ENCODE data around the gene PLEKHM1.
A peak's percentile ranks its signal among the peaks of the same experiment; 100 is the strongest.

The PLEKHM1 gene

DNA sequence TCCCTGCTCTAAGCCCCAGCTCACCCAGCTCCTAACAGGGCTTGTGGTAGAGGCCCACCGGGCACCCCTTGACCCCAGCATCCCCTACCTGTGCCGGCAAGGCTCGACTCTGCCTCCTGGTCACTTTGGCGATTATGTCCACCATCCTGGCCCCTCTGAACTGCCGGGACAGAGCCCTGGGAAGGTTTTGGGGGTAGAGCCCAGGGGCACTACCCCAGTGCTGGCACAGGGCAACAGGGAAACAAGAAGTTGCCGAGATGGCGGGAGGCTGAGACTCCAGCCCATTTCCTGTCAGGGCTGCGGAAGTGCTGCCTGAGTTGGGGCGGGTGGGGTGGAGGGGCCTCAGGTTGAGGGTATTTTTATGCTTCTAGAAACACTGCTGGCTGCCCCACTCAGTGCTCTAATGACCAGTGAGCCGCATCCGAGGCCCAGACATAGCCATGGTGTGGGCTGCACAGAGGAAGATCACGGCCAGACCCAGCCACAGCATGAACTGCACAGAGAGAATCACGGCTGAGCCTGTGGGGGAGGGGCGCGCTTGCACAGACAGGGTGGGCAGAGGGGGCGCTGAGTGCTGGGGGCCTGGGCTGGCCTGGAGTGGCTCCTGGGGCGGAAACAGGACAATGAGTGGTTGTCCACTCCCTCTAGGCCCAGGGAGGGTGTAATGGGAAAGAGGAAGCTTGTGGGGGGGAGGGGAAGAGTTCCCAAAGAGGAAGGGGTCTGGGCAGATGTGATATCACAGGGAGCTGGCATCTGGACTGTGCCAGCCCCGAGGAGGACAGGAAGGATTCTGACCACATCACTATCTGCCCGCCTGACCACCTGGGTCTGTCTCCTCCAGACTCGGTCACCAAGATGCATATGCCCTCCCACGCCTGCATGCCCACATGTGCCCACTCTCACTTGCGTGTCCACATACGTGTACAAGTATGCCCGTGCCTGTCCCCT lies 80.1 kb downstream of the PLEKHM1 start:
- no peak for DNase-seq (ENCODE audit: low read depth in 2 of 2)
- TF ChIP-seq, protein P1, sequence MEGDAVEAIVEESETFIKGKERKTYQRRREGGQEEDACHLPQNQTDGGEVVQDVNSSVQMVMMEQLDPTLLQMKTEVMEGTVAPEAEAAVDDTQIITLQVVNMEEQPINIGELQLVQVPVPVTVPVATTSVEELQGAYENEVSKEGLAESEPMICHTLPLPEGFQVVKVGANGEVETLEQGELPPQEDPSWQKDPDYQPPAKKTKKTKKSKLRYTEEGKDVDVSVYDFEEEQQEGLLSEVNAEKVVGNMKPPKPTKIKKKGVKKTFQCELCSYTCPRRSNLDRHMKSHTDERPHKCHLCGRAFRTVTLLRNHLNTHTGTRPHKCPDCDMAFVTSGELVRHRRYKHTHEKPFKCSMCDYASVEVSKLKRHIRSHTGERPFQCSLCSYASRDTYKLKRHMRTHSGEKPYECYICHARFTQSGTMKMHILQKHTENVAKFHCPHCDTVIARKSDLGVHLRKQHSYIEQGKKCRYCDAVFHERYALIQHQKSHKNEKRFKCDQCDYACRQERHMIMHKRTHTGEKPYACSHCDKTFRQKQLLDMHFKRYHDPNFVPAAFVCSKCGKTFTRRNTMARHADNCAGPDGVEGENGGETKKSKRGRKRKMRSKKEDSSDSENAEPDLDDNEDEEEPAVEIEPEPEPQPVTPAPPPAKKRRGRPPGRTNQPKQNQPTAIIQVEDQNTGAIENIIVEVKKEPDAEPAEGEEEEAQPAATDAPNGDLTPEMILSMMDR (IDR thresholded peaks at IDR 0.05; ENCODE audit: low read depth, low read length) = no peak
- H3K4me3 ChIP-seq (replicated peaks in 1 of 2; ENCODE audit: low read depth in 2 of 2, low read length in 2 of 2) = no peak overlapping the region

DNA sequence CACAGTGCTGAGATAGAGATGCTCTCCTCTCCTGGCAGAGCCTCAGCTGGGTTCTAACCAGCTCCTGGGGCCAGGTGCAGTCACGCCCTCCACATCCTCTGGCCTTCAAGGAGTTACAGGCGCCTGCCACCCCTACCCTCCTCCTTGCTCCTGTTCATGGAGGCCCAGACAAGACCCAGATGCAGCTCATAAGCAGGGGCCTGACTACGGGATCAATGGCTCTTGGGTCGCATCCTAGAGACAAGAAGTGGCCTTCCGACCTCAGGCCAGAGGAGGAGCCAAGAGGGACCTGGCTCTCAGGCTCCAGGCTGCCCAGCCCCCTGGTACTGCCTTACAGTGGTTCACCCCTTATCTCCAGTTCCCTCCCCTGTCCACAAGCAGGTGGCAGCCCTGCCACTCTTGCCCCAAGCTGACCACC lies 80.9 kb downstream of the PLEKHM1 start:
- DNase-seq (ENCODE audit: low read depth in 2 of 2) = no peak
- H3K4me3 ChIP-seq (replicated peaks in 1 of 2; ENCODE audit: low read depth in 2 of 2, low read length in 2 of 2) = no peak overlapping the region
- TF ChIP-seq, protein P1 (IDR thresholded peaks at IDR 0.05; ENCODE audit: low read depth, low read length) = no peak

DNA sequence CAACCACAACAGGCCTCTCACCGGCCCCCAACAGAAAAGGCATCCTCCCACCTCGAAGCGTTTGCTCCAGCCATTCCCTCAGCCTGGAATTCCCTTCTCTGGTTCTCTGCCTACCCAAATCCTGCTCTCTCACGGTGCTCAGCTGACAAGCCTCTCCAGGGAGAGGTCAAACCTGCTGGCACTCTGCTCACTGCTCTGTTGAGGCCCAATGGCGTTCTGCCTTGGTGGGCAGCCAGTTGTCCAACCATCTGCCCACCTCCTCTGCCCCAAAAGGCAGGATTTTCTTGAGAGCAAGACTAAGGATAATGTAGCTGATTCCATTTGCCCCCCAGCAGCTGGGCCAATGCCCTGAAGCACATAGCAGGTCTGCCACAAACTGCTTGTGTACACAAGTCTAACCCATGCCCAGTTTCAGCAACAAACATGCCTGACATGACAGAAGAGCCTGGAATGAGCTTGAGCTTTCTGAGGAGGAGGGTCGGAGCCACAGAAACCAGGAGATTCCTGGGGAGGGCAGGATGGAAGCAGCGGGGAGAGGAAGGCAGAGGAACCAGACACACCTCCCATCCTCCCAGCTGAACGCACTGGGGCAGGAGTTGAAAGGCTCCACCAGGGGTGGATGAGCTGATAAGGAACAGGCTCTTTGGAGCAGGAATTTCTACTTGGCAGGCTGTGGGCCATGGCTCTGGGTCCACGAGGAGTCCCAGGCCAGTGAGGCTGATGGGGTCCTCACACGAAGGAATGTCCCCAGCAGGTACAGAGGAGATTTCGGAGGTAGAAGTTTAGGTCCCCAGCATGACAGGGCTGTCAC lies 81.7 kb downstream of the PLEKHM1 start:
- no peak overlapping the region for H3K4me3 ChIP-seq (replicated peaks in 1 of 2; ENCODE audit: low read depth in 2 of 2, low read length in 2 of 2)
- no peak for DNase-seq (ENCODE audit: low read depth in 2 of 2)
- TF ChIP-seq, protein P1 (IDR thresholded peaks at IDR 0.05; ENCODE audit: low read depth, low read length) = no peak

DNA sequence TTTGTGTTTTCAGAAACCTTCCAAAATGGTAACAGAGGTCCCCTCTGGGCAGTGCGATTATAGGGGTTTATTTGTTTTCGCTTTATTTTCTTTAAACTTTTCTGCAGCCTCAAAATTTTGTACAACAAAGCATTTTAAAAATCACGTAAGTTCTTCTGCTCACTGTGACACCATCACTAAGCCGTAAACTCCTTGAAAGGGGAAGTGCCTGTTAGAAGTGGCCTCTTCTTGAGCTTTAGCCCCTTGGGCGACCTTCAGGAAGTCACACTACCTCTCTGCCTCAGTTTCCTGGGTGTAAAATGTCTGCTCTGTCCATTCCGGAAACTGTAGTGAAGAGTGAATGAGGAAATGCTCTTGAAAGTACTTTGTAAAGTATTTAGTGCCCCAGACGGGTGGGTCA lies 84.4 kb downstream of the PLEKHM1 start:
- no peak for DNase-seq (ENCODE audit: low read depth in 2 of 2)
- TF ChIP-seq, protein P1 (IDR thresholded peaks at IDR 0.05; ENCODE audit: low read depth, low read length) = no peak
- H3K4me3 ChIP-seq (replicated peaks in 1 of 2; ENCODE audit: low read depth in 2 of 2, low read length in 2 of 2) = no peak overlapping the region

DNA sequence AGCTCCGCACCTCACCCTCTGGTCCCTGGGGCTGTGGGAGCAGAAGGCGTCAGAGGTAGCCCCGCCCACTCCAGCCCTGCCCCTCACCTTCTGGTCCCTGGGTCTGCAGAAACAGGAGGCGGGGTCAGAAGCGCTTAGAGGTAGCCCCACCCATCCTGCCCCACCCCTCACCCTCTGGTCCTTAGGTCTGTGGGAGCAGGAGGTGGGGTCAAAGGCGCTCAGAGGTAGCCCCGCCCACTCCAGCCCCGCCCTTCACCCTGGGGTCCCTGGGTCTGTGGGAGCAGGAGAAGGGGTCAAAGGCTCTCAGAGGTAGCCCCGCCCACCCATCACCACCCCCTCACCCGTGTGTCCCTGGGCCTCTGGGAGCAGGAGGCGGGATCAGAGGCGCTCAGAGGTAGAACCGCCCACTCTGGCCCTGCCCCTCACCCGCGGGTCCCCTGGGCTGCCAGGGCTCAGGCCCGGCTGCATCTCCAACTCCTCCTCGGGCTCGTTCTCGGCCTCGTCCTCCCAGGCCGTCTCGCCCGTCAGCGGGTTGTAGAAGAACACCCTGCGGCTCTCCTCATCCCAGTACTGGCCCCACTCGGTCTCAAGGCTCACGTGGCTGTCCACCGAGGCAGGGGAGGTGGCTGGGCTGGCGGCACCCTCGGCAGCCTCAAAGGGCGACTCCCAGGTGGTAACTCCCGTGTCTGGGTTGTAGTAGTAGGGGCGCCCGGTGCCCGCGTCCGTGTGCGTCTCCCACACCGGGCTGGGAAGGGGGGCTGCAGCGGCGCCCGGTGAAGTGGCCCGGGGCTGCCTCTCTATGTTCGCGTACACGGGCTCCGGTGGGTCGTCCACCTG lies 85.1 kb downstream of the PLEKHM1 start:
- DNase-seq (ENCODE audit: low read depth in 2 of 2) = no peak
- TF ChIP-seq, protein P1 (IDR thresholded peaks at IDR 0.05; ENCODE audit: low read depth, low read length) = no peak
- H3K4me3 ChIP-seq (replicated peaks in 1 of 2; ENCODE audit: low read depth in 2 of 2, low read length in 2 of 2) = peak overlapping the region; percentile 7 to 15

DNA sequence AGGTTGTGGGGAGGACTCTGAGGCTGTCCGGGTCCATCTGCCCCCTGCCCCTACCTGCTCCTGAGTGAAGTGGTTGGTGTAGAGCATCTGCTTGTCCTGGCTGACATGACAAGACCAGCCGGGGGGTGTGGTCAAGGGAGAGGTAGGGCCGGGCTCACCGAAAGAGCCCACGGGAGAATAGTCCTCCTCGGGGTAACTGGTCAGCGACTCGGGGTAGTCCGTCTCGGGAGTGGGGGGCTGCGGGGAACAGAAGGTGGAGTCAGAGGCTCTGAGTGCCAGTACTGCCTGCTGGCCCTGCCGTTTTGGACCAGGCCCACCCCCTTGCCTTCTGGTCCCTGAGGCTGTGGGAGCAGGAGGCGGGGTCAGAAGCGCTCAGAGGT lies 85.7 kb downstream of the PLEKHM1 start:
- no peak for DNase-seq (ENCODE audit: low read depth in 2 of 2)
- TF ChIP-seq, protein P1 (IDR thresholded peaks at IDR 0.05; ENCODE audit: low read depth, low read length) = no peak
- H3K4me3 ChIP-seq (replicated peaks in 1 of 2; ENCODE audit: low read depth in 2 of 2, low read length in 2 of 2) = no peak overlapping the region

Data from cardiac fibroblast (primary cell).